GM12878 (cell line): ENCODE measurements around the gene SCRN3. TPM values are rescaled to one million over a fixed set of nuclear protein-coding genes. Genes with fewer than 3 reads are reported as not detected.

Experiments
- ATAC-seq: fragments of 200-7000 bp; cut with Tn5 transposase; 3 replicates; pipeline ENCODE4 v1.9.1; 2020; ENCODE audit warnings: mild to moderate bottlenecking, moderate library complexity
- BruUV-seq: library from RNA; stranded (reverse); fragments of 400-500 nt; replicated peaks from 2 replicates; lab custom pipeline; 2021; lab: Mats Ljungman, UMichigan
- CTCF ChIA-PET: fragments of 300-600 bp; sonication (Branson Sonifier 250); formaldehyde crosslinking; extraction: SDS; loops from one replicate; lab custom pipeline; 2021; ENCODE audit warnings: inconsistent platforms; lab: Yijun Ruan, JAX
- POLR2A ChIA-PET: fragments of 350-600 bp; formaldehyde crosslinking; extraction: SDS; loops from one replicate; lab custom pipeline; 2021; ENCODE audit warnings: inconsistent platforms; lab: Charles Lee
- RAD21 ChIA-PET: fragments of 300-600 bp; sonication (Branson Sonifier 250); formaldehyde crosslinking; loops from one replicate; lab custom pipeline; 2023; ENCODE audit warnings: antibody characterized with exemption; ENCODE audit not compliant: unreplicated experiment; lab: Charles Lee
- SMC1A ChIA-PET: fragments of 300-600 bp; sonication (Branson Sonifier 250); formaldehyde crosslinking; loops from one replicate; lab custom pipeline; 2023; ENCODE audit not compliant: unreplicated experiment, uncharacterized antibody; lab: Charles Lee
- DNase-seq: peaks from one replicate; pipeline ENCODE4 v3.0.0-alpha.2; 2011; ENCODE audit warnings: low read depth, low spot score
- FAIRE-seq: peaks from 3 replicates; lab custom pipeline; 2011; peaks lifted over from hg19 to GRCh38; lab: Jason Lieb, UNC
- H2AFZ ChIP-seq: 2 replicates; pipeline ENCODE4 v1.6.0; 2011; ENCODE audit warnings: low read depth, low read length, control low read depth; ENCODE audit not compliant: control insufficient read depth
- H3K27ac ChIP-seq: 2 replicates; pipeline ENCODE4 v1.5.1; 2011; ENCODE audit warnings: control low read depth; ENCODE audit not compliant: control insufficient read depth, insufficient read depth
- H3K27me3 ChIP-seq, 2 experiments: replicated peaks in 1 of 2; 2 replicates each; pipeline versions ENCODE4 v1.6.0 to v1.6.1; 2011; ENCODE audit warnings: low read length in 1 of 2; ENCODE audit not compliant: control insufficient read depth in 2 of 2, insufficient read depth in 2 of 2
- H3K36me3 ChIP-seq, 2 experiments: 2 replicates each; pipeline ENCODE4 v1.5.1; 2011; ENCODE audit warnings: low read length in 1 of 2; ENCODE audit not compliant: control insufficient read depth in 2 of 2, insufficient read depth in 2 of 2
- H3K4me1 ChIP-seq: 2 replicates; pipeline ENCODE4 v1.6.1; 2011; ENCODE audit warnings: mild to moderate bottlenecking, low read length, moderate library complexity, mixed read lengths; ENCODE audit not compliant: control insufficient read depth, insufficient read depth
- H3K4me2 ChIP-seq: 2 replicates; pipeline ENCODE4 v1.6.0; 2011; ENCODE audit warnings: control low read depth; ENCODE audit not compliant: control insufficient read depth, insufficient read depth
- H3K4me3 ChIP-seq: fragments of 200-600 bp; sonication (generic); 2 replicates; pipeline ENCODE4 v1.5.1; 2016
- H3K79me2 ChIP-seq: 2 replicates; pipeline ENCODE4 v1.6.0; 2011; ENCODE audit warnings: low read length; ENCODE audit not compliant: control insufficient read depth, insufficient read depth
- H3K9ac ChIP-seq: 2 replicates; pipeline ENCODE4 v1.8.0; 2011; ENCODE audit warnings: low read length, control low read depth, mixed read lengths; ENCODE audit not compliant: control insufficient read depth, insufficient read depth
- H3K9me3 ChIP-seq: replicated peaks from 3 replicates; pipeline ENCODE4 v1.5.1; 2011; ENCODE audit warnings: mild to moderate bottlenecking, low read length; ENCODE audit not compliant: control insufficient read depth, insufficient read depth
- H4K20me1 ChIP-seq: 2 replicates; pipeline ENCODE4 v1.6.0; 2011; ENCODE audit not compliant: control insufficient read depth, insufficient read depth
- DPF2 ChIP-seq: fragments of 450-650 bp; IDR thresholded peaks from 2 replicates; pipeline ENCODE4 v1.6.1; 2017; ENCODE audit warnings: mild to moderate bottlenecking
- E2F8 ChIP-seq: fragments of 450-650 bp; IDR thresholded peaks from 2 replicates; pipeline ENCODE4 v1.6.1; 2018; ENCODE audit warnings: mild to moderate bottlenecking, low read depth, moderate library complexity; ENCODE audit not compliant: partially characterized antibody
- MYC ChIP-seq: IDR thresholded peaks from 2 replicates; pipeline ENCODE4 v1.6.1; 2011; ENCODE audit warnings: mild to moderate bottlenecking, low read length, moderate library complexity, inconsistent platforms; ENCODE audit not compliant: insufficient read depth, insufficient replicate concordance, insufficient read length, severe bottlenecking
- NFYA ChIP-seq: IDR thresholded peaks from 2 replicates; pipeline ENCODE4 v1.6.1; 2011; ENCODE audit warnings: low read depth, mild to moderate bottlenecking, low read length, improper control_type of control experiment, borderline replicate concordance
- RAD51 ChIP-seq: fragments of 450-650 bp; IDR thresholded peaks from 2 replicates; pipeline ENCODE4 v1.6.1; 2016; ENCODE audit warnings: moderate library complexity, mild to moderate bottlenecking, inconsistent platforms
- RELA ChIP-seq: fragments of 450-650 bp; IDR thresholded peaks from 2 replicates; pipeline ENCODE4 v1.8.0; 2014; ENCODE audit warnings: borderline replicate concordance; ENCODE audit not compliant: partially characterized antibody
- SMAD1 ChIP-seq: fragments of 450-650 bp; IDR thresholded peaks from 2 replicates; pipeline ENCODE4 v1.6.1; 2018; ENCODE audit warnings: mild to moderate bottlenecking, low read depth; ENCODE audit not compliant: partially characterized antibody
- SMC3 ChIP-seq: IDR thresholded peaks from 2 replicates; pipeline ENCODE4 v1.6.1; 2011; ENCODE audit warnings: low read length, improper control_type of control experiment, borderline replicate concordance
- STAT1 ChIP-seq: fragments of 450-650 bp; conservative IDR thresholded peaks from 2 replicates; pipeline ENCODE4 v1.6.1; 2014; ENCODE audit warnings: antibody characterized with exemption, mild to moderate bottlenecking
- YY1 ChIP-seq: IDR thresholded peaks from 2 replicates; pipeline ENCODE4 v1.6.1; 2011; ENCODE audit warnings: low read depth, mild to moderate bottlenecking, low read length
- ZNF274 ChIP-seq: IDR thresholded peaks from one replicate; pipeline ENCODE4 v1.8.0; 2011; ENCODE audit not compliant: insufficient read length, insufficient read depth
- ZSCAN29 ChIP-seq: fragments of 450-650 bp; IDR thresholded peaks from 2 replicates; pipeline ENCODE4 v1.6.1; 2017; ENCODE audit warnings: mild to moderate bottlenecking, moderate library complexity
- WGBS: methylation state at CpG from one replicate; pipeline ENCODE4 v1.1.6; 2016; ENCODE audit warnings: low lambda C conversion rate; ENCODE audit not compliant: insufficient replicate concordance, insufficient coverage; ENCODE audit errors: missing lambda C conversion rate; 5-methylcytosine and 5-hydroxymethylcytosine counted together
- in situ Hi-C: fragments of 300-500 bp; cut with MboI; formaldehyde crosslinking; loops from 9 replicates; pipeline ENCODE4 v1.14.3; 2018; ENCODE audit warnings: mixed read lengths
- intact Hi-C: fragments of 100-400 bp; cut with micrococcal nuclease; formaldehyde crosslinking; loops from one replicate; pipeline ENCODE4 v1.14.2; 2022; ENCODE audit not compliant: unreplicated experiment
- polyA plus RNA-seq, 11 experiments: library from polyadenylated mRNA; depleted of rRNA in 4 of 11; unstranded in 6 of 11; stranded (reverse) in 5 of 11; fragments of >200 nt; fragmentation: Nextera tagmentation in 4 of 11; fragmentation: Illumina TruSeq in 1 of 11; extraction: Ambion mirVana in 4 of 11; extraction: Trizol in 1 of 11; gene quantifications; 1 replicate in 1 of 11; 2 replicates in 10 of 11; pipeline versions ENCODE4 v1.2.1 to v1.2.3, GENCODE V29; 2011 to 2016; ENCODE audit warnings: inconsistent platforms in 2 of 11, missing spikeins in 2 of 11, low read depth in 1 of 11
- total RNA-seq, 4 experiments: library from RNA; depleted of rRNA in 3 of 4; stranded (reverse); fragments of >200 nt in 3 of 4; fragmentation: Illumina TruSeq in 1 of 4; extraction: Trizol in 1 of 4; gene quantifications; 2 replicates each; pipeline versions ENCODE4 v1.2.1 to v1.2.3, GENCODE V29; 2013 to 2021
- TF ChIP-seq, protein P1 (sequence below), 3 experiments: IDR thresholded peaks in 2 of 3; conservative IDR thresholded peaks in 1 of 3; 2 replicates each; pipeline ENCODE4 v1.5.1; 2011; ENCODE audit warnings: low read depth in 3 of 3, low read length in 3 of 3, mild to moderate bottlenecking in 3 of 3, control low read depth in 2 of 3, moderate library complexity in 2 of 3, inconsistent platforms in 1 of 3, mixed read lengths in 1 of 3; ENCODE audit not compliant: control insufficient read depth in 2 of 3, insufficient read depth in 1 of 3; ENCODE audit errors: extremely low read depth in 1 of 3
- TF ChIP-seq, protein P2 (sequence below): fragments of 450-650 bp; IDR thresholded peaks from 2 replicates; pipeline ENCODE4 v1.6.1; 2017; ENCODE audit warnings: mild to moderate bottlenecking, moderate library complexity

Gene SCRN3
- total and polyA plus RNA-seq, 10 of the 15 experiments (the other 5 are each of a cell fraction or from before 2014, with no cell fraction given) = 5.7 to 16.0 (median 13.0) TPM

GRCh38 chr2:174362949-174363348 is 32.6 kb upstream of the SCRN3 start:
- ATAC-seq = no peak
- in situ Hi-C loops = no loop called here
- H3K27ac ChIP-seq = no peak overlapping the region
- H3K36me3 ChIP-seq = peaks cover 1 to 6% of the 10 kb centered on the region in 2 experiments; a peak in 2 of 4 replicates
- H2AFZ ChIP-seq = no peak overlapping the region
- ChIA-PET POLR2A (no interaction called here), SMC1A (interaction anchor here (0.9 to 1.1 kb wide), 2 partner anchors 8 to 14 kb away, joined by 3 read pairs; no protein-coding TSS in a partner anchor), CTCF (interaction anchor here (1.0 to 1.7 kb wide), 2 partner anchors 12 to 13 kb away, joined by 3 to 6 read pairs; no protein-coding TSS in a partner anchor), RAD21 (no interaction called here)
- H3K27me3 ChIP-seq = no peaks in the 10 kb centered on the region
- H3K4me1 ChIP-seq = no peaks in the 10 kb centered on the region
- intact Hi-C loops = no loop called here
- peaks cover 6% of the 10 kb centered on the region; the same call in 1 of the 3 replicates for H3K9me3 ChIP-seq
- no peak overlapping the region for H3K4me3 ChIP-seq
- no peak for FAIRE-seq
- no TSS peak for BruUV-seq
- H3K79me2 ChIP-seq = no peaks in the 10 kb centered on the region
- H3K9ac ChIP-seq = no peak overlapping the region
- TF ChIP-seq RAD51 = no peak
- no peak for TF ChIP-seq RELA
- no peak for TF ChIP-seq YY1
- TF ChIP-seq NFYA = no peak
- TF ChIP-seq, protein P1, sequence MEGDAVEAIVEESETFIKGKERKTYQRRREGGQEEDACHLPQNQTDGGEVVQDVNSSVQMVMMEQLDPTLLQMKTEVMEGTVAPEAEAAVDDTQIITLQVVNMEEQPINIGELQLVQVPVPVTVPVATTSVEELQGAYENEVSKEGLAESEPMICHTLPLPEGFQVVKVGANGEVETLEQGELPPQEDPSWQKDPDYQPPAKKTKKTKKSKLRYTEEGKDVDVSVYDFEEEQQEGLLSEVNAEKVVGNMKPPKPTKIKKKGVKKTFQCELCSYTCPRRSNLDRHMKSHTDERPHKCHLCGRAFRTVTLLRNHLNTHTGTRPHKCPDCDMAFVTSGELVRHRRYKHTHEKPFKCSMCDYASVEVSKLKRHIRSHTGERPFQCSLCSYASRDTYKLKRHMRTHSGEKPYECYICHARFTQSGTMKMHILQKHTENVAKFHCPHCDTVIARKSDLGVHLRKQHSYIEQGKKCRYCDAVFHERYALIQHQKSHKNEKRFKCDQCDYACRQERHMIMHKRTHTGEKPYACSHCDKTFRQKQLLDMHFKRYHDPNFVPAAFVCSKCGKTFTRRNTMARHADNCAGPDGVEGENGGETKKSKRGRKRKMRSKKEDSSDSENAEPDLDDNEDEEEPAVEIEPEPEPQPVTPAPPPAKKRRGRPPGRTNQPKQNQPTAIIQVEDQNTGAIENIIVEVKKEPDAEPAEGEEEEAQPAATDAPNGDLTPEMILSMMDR (IDR thresholded peaks at IDR 0.05 in 2 of 3, conservative IDR thresholded peaks at IDR 0.05 in 1 of 3; ENCODE audit: control insufficient read depth in 2 of 3, extremely low read depth in 1 of 3, insufficient read depth in 1 of 3, low read depth in 3 of 3, low read length in 3 of 3) = no peak
- TF ChIP-seq SMC3 = no peak
- TF ChIP-seq MYC = no peak
- no peak for TF ChIP-seq STAT1
- TF ChIP-seq, protein P2, sequence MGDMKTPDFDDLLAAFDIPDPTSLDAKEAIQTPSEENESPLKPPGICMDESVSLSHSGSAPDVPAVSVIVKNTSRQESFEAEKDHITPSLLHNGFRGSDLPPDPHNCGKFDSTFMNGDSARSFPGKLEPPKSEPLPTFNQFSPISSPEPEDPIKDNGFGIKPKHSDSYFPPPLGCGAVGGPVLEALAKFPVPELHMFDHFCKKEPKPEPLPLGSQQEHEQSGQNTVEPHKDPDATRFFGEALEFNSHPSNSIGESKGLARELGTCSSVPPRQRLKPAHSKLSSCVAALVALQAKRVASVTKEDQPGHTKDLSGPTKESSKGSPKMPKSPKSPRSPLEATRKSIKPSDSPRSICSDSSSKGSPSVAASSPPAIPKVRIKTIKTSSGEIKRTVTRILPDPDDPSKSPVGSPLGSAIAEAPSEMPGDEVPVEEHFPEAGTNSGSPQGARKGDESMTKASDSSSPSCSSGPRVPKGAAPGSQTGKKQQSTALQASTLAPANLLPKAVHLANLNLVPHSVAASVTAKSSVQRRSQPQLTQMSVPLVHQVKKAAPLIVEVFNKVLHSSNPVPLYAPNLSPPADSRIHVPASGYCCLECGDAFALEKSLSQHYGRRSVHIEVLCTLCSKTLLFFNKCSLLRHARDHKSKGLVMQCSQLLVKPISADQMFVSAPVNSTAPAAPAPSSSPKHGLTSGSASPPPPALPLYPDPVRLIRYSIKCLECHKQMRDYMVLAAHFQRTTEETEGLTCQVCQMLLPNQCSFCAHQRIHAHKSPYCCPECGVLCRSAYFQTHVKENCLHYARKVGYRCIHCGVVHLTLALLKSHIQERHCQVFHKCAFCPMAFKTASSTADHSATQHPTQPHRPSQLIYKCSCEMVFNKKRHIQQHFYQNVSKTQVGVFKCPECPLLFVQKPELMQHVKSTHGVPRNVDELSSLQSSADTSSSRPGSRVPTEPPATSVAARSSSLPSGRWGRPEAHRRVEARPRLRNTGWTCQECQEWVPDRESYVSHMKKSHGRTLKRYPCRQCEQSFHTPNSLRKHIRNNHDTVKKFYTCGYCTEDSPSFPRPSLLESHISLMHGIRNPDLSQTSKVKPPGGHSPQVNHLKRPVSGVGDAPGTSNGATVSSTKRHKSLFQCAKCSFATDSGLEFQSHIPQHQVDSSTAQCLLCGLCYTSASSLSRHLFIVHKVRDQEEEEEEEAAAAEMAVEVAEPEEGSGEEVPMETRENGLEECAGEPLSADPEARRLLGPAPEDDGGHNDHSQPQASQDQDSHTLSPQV = no peak
- TF ChIP-seq E2F8 = no peak
- TF ChIP-seq ZSCAN29 = no peak
- no peak for TF ChIP-seq SMAD1
- TF ChIP-seq DPF2 = no peak
- no peak for TF ChIP-seq ZNF274
- DNase-seq = no peak
- no peak overlapping the region for H3K4me2 ChIP-seq
- H4K20me1 ChIP-seq = no peaks in the 10 kb centered on the region
- WGBS = 100% methylated on average over 1 of the region's 1 CpG
